Thyroid gland (tissue), 4 donors: ENCODE data around the gene IRS1. TPM values are rescaled to one million over a fixed set of nuclear protein-coding genes. Genes with fewer than 3 reads are reported as not detected.

Source experiments
- DNase-seq, 2 donors: peaks; one replicate each; pipeline ENCODE4 v3.0.0-alpha.2; 2019
- H3K27ac ChIP-seq, 3 donors: fragments of 200-600 bp; sonication (generic); 1 replicate in 2 of 3; 2 replicates in 1 of 3; pipeline ENCODE4 v1.5.1; 2016 to 2019; ENCODE audit warnings: mild to moderate bottlenecking in 1 of 3, moderate library complexity in 1 of 3
- H3K27me3 ChIP-seq: fragments of 200-600 bp; sonication (generic); one replicate; pipeline ENCODE4 v1.5.1; 2019
- H3K36me3 ChIP-seq, 2 donors: fragments of 200-600 bp; sonication (generic); one replicate each; pipeline ENCODE4 v1.5.1; 2016 to 2019
- H3K4me1 ChIP-seq, 2 donors: fragments of 200-600 bp; sonication (generic); one replicate each; pipeline ENCODE4 v1.5.1; 2017 to 2019
- H3K4me3 ChIP-seq, 3 donors: fragments of 200-600 bp; sonication (generic); replicated peaks in 1 of 3; 1 replicate in 2 of 3; 2 replicates in 1 of 3; pipeline ENCODE4 v1.5.1; 2016; ENCODE audit warnings: mild to moderate bottlenecking in 1 of 3
- H3K9me3 ChIP-seq: fragments of 200-600 bp; sonication (generic); one replicate; pipeline ENCODE4 v1.5.1; 2017
- POLR2A ChIP-seq, 2 donors: fragments of 450-650 bp; IDR thresholded peaks; one replicate each; pipeline ENCODE4 v1.6.1; 2017; ENCODE audit warnings: antibody characterized with exemption in 2 of 2, mild to moderate bottlenecking in 2 of 2, moderate library complexity in 1 of 2
- WGBS, 2 donors: methylation state at CpG; one replicate each; pipeline ENCODE4 v1.1.5; 2017; 5-methylcytosine and 5-hydroxymethylcytosine counted together
- intact Hi-C: fragments of 100-400 bp; cut with DNase I; formaldehyde crosslinking; loops from one replicate; pipeline ENCODE4 v1.15.1; 2023
- total RNA-seq, 4 donors: library from RNA; depleted of rRNA; stranded (reverse); fragments of >200 nt; gene quantifications; one replicate each; pipeline ENCODE4 v1.2.3, GENCODE V29; 2016
- TF ChIP-seq, protein P1 (sequence below), 6 experiments: fragments of 200-600 bp in 3 of 6; fragments of 450-650 bp in 3 of 6; sonication (generic) in 3 of 6; IDR thresholded peaks; one replicate each; pipeline ENCODE4 v1.5.1; 2016 to 2019; ENCODE audit warnings: antibody characterized with exemption in 6 of 6, mild to moderate bottlenecking in 2 of 6, inconsistent platforms in 1 of 6, moderate library complexity in 1 of 6

The IRS1 gene
- total RNA-seq, 4 donors from 2014 or later, result 61.9 to 166 (median 98.7) TPM

DNA sequence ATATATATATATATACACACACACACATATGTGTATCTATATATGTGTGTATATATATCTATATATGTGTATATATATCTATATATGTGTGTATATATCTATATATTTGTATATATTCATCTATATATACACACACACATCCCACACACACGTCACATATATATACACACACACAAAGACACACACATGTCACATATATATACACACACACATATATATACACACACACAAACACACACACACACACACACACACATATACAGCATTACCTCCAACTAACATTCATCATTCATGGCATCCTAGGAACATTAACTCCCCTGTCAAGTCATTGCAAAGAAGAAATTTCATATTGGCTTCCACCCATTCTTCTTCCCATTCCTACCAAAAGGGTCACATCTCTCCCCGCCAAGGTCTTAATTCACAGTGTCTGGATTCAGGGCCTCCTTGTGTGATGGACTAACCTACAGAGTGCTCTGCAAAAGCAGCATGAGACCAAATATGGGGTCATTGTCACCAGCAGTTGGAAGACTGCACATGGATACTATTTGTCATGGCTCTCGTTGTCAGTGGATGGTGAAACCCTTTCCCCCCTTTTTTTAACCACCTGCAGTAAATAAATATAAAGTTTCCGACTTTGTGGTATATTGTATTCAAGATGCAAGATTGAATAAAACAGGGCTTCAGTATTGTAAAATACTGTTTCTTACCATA is 67.0 kb downstream of the IRS1 start:
- H3K27me3 ChIP-seq, result no peaks in the 10 kb centered on the region
- no peak for TF ChIP-seq POLR2A (IDR thresholded peaks at IDR 0.05)
- TF ChIP-seq, protein P1, sequence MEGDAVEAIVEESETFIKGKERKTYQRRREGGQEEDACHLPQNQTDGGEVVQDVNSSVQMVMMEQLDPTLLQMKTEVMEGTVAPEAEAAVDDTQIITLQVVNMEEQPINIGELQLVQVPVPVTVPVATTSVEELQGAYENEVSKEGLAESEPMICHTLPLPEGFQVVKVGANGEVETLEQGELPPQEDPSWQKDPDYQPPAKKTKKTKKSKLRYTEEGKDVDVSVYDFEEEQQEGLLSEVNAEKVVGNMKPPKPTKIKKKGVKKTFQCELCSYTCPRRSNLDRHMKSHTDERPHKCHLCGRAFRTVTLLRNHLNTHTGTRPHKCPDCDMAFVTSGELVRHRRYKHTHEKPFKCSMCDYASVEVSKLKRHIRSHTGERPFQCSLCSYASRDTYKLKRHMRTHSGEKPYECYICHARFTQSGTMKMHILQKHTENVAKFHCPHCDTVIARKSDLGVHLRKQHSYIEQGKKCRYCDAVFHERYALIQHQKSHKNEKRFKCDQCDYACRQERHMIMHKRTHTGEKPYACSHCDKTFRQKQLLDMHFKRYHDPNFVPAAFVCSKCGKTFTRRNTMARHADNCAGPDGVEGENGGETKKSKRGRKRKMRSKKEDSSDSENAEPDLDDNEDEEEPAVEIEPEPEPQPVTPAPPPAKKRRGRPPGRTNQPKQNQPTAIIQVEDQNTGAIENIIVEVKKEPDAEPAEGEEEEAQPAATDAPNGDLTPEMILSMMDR (IDR thresholded peaks at IDR 0.05), result no peak
- intact Hi-C loops, result no loop called here
- H3K27ac ChIP-seq, result no peak overlapping the region
- peaks cover 3 to 6% of the 10 kb centered on the region in 2 donors for H3K4me1 ChIP-seq
- no peaks in the 10 kb centered on the region for H3K9me3 ChIP-seq
- 95 to 97% methylated on average over 4 of the region's 4 CpGs for WGBS, 2 donors
- H3K36me3 ChIP-seq, result peaks cover 0 to 6% of the 10 kb centered on the region in 2 donors
- DNase-seq, result no peak
- H3K4me3 ChIP-seq, result no peak overlapping the region

DNA sequence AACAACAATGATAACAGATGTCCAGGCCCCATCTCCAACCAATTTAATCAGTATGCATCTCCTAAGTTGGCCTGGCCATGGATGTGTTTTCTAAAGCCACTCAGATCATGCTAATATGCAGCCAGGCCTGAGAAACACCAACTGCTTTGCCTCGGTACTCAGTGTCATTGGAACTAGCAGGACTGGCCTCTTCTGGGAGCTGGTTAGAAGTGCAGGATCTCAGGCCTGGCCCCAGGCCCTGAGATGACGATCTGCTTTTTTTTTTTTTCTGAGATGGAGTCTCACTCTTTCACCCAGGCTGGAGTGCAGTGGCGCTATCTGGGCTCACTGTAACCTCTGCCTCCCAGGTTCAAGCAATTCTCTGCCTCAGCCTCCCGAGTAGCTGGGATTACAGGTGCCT is 69.1 kb downstream of the IRS1 start:
- no peak overlapping the region for H3K4me3 ChIP-seq
- H3K27ac ChIP-seq, result no peak overlapping the region
- DNase-seq, result peak; percentile 43 to 48
- H3K27me3 ChIP-seq, result no peaks in the 10 kb centered on the region
- peaks cover 3 to 19% of the 10 kb centered on the region in 2 donors for H3K4me1 ChIP-seq
- TF ChIP-seq POLR2A (IDR thresholded peaks at IDR 0.05), result no peak
- TF ChIP-seq, protein P1 (IDR thresholded peaks at IDR 0.05), result peak in 2 of 6 experiments; percentile 35 to 39
- intact Hi-C loops, result no loop called here
- H3K36me3 ChIP-seq, result peaks cover 0 to 6% of the 10 kb centered on the region in 2 donors
- H3K9me3 ChIP-seq, result no peaks in the 10 kb centered on the region
- WGBS, 2 donors, result 70 to 77% methylated on average over 4 of the region's 4 CpGs

DNA sequence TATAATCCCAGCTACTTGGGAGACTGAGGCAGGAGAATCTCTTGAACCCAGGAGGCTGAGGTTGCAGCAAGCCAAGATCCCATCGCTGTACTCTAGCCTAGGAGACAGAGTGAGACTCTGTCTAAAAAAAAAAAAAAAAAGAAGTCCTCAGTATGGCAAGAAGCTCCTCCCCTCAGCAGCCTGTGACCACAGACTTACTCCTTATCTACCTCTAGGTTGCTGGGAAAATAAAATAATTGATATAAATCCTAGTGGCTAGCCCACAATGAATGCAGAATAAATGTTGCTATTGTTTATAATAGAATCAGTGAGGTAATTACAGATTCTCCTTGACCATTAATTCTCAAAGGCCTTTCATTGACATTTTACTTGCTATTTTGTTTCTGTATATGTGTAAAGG is 70.6 kb downstream of the IRS1 start:
- H3K9me3 ChIP-seq, result no peaks in the 10 kb centered on the region
- peaks cover 3 to 27% of the 10 kb centered on the region in 2 donors for H3K4me1 ChIP-seq
- no peak overlapping the region for H3K4me3 ChIP-seq
- TF ChIP-seq, protein P1 (IDR thresholded peaks at IDR 0.05), result no peak
- TF ChIP-seq POLR2A (IDR thresholded peaks at IDR 0.05), result no peak
- H3K27ac ChIP-seq, result no peak overlapping the region
- no peaks in the 10 kb centered on the region for H3K36me3 ChIP-seq
- no peak for DNase-seq
- H3K27me3 ChIP-seq, result no peaks in the 10 kb centered on the region
- WGBS, 2 donors, result 90 to 95% methylated on average over 1 of the region's 1 CpG
- intact Hi-C loops, result no loop called here

DNA sequence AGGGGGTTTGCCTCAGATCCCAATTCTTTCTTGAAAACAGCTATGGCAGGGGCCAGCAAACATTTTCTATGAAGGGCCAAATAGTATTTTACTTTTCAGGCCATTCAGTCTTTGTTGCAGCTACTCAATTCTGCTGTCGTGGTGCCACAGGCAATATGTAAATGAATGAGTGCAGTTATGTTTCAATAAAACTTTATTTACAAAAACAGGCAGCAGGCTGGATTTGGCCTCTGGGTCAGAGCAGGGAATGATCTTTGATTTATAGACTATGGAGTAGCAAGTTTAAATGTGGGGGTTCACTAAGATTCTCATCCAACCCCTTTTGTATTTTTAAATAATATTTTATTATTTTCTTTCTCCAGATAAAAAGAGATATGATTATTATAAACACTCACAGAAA is 72.4 kb downstream of the IRS1 start:
- Histone ChIP-seq H3K27ac (no peak overlapping the region), H3K4me1 (peaks cover 0 to 21% of the 10 kb centered on the region in 2 donors), H3K27me3 (no peaks in the 10 kb centered on the region), H3K36me3 (no peaks in the 10 kb centered on the region), H3K4me3 (no peak overlapping the region), H3K9me3 (no peaks in the 10 kb centered on the region)
- 57 to 76% methylated on average over 1 of the region's 1 CpG for whole genome bisulfite sequencing, 2 donors
- no peak for DNase-seq
- no peak for TF ChIP-seq POLR2A (IDR thresholded peaks at IDR 0.05)
- TF ChIP-seq, protein P1 (IDR thresholded peaks at IDR 0.05), result no peak
- intact Hi-C loops, result no loop called here

DNA sequence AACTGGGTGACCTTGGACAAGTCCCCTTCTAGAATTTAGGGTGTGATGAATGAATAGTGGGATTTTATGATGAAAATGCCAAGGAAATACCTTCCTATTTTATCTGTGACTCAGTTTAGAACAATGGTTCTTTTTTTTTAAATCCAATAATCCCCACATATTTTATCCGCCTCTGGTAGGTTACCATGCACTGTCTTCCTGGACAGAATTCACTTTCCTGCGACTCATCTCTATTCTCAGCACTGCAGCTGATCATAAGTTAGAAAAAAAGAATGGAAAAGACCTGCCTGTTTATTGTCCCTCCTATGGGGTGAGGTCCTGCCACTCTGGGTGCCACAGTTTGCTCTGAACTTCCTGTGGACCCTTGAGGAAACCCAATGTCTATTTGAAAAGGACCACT is 73.1 kb downstream of the IRS1 start:
- WGBS, 2 donors, result 90 to 93% methylated on average over 2 of the region's 2 CpGs
- Histone ChIP-seq H3K27ac (peak overlapping the region in 1 of 3 donors; percentile 50), H3K36me3 (no peaks in the 10 kb centered on the region), H3K9me3 (no peaks in the 10 kb centered on the region), H3K27me3 (no peaks in the 10 kb centered on the region), H3K4me3 (no peak overlapping the region), H3K4me1 (peaks cover 0 to 21% of the 10 kb centered on the region in 2 donors)
- intact Hi-C loops, result no loop called here
- TF ChIP-seq, protein P1 (IDR thresholded peaks at IDR 0.05), result no peak
- TF ChIP-seq POLR2A (IDR thresholded peaks at IDR 0.05), result no peak
- no peak for DNase-seq
